BLaER1 treated with 17β-estradiol and CSF1 and Interleukin-3, amounts not matched to agents 10 nM and 100 nM (cell line): ENCODE measurements around the gene PCOLCE2.

Experiments
- H3K27ac ChIP-seq, 11 experiments: shearing (Covaris generic); formaldehyde crosslinking; 2 replicates each; pipeline ENCODE4 v1.8.1; 2022
- H3K27me3 ChIP-seq, 11 experiments: shearing (Covaris generic); formaldehyde crosslinking; 2 replicates each; pipeline ENCODE4 v1.8.1; 2022
- H3K36me3 ChIP-seq, 11 experiments: shearing (Covaris generic); formaldehyde crosslinking; 2 replicates each; pipeline ENCODE4 v1.8.1; 2022
- H3K4me1 ChIP-seq, 10 experiments: shearing (Covaris generic); formaldehyde crosslinking; 2 replicates each; pipeline ENCODE4 v1.8.1; 2022
- H3K4me2 ChIP-seq, 11 experiments: shearing (Covaris generic); formaldehyde crosslinking; 2 replicates each; pipeline ENCODE4 v1.8.1; 2022
- H3K4me3 ChIP-seq, 10 experiments: shearing (Covaris generic); formaldehyde crosslinking; 2 replicates each; pipeline ENCODE4 v1.8.1; 2022
- H3K9ac ChIP-seq, 11 experiments: shearing (Covaris generic); formaldehyde crosslinking; 2 replicates each; pipeline ENCODE4 v1.8.1; 2022
- H3K9me3 ChIP-seq, 11 experiments: shearing (Covaris generic); formaldehyde crosslinking; replicated peaks in 1 of 11; 2 replicates each; pipeline ENCODE4 v1.8.1; 2022
- H4K20me1 ChIP-seq, 11 experiments: shearing (Covaris generic); formaldehyde crosslinking; 2 replicates each; pipeline ENCODE4 v1.8.1; 2022
- Cebpa-rat ChIP-seq, 11 experiments: shearing (Covaris generic); IDR thresholded peaks; 2 replicates each; pipeline ENCODE4 v1.8.1; 2022

The PCOLCE2 gene, protein sequence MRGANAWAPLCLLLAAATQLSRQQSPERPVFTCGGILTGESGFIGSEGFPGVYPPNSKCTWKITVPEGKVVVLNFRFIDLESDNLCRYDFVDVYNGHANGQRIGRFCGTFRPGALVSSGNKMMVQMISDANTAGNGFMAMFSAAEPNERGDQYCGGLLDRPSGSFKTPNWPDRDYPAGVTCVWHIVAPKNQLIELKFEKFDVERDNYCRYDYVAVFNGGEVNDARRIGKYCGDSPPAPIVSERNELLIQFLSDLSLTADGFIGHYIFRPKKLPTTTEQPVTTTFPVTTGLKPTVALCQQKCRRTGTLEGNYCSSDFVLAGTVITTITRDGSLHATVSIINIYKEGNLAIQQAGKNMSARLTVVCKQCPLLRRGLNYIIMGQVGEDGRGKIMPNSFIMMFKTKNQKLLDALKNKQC

DNA sequence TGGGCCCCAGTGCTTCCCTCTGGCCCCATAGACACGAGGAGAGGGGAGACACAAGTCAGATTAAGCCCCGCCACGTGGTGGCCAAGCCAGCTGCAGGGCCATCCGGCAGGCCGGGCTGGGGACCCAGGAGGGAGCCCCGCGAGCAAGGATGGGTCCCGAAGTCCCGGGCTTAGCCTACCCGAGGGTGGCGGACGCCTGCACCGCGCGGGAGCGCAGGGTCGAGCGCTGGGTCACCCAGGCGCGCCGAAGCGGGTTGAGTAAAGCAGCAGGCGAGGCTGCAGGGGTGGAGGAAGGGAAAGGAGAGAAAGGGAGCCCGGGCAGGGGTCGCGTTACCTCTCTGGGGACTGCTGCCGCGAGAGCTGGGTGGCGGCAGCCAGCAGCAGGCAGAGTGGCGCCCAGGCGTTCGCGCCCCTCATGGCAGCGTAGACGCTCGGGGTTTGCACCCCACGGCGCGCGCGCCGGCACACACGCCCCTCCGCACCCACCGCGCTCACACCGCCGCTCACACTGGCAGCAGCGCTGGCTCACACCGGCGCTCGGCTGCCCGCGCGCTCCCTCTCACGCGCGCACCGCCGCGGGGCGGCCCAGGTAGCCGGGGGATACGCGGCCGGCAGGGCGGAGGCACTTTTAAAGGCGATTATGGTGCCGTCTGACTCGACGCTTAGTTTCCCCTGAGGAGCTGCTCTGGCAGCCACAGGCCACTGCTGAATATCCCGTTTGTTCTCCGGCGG lies at the start of gene PCOLCE2:
Gene PCOLCE2 (minus strand): TSS at position 603 of the 731 bp plus-strand sequence. CDS start 187 bp downstream, at position 416.
- no peak within 1 kb of the TSS for H3K9ac ChIP-seq
- H3K27ac ChIP-seq, result no peak within 1 kb of the TSS
- H3K4me3 ChIP-seq, result peak within 1 kb of the TSS in 3 of 10 experiments; percentile 4 to 11 (median 6); a peak in 3 of 20 replicates

DNA sequence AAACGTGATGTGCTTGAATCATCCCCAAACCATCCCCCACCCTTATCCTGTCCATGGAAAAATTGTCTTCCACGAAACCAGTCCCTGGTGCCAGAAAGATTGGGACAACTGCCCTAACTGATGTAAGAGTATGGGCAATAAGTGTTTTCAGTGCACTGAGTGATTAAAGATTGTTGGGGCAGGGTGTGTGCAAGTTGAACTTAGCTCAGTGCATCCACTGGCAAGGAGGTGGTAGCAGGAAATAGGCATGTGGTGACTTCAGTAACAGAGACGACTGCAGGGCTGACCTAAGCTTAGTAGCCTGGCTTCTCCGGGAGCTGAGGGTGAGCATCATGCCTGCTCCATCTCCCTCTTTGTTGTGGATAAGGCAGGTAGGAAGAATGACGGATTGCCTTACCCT lies 47.1 kb upstream of the PCOLCE2 start:
- Histone ChIP-seq H3K4me1 (no peaks in the 10 kb centered on the region), H4K20me1 (no peaks in the 10 kb centered on the region), H3K9me3 (no peaks in the 10 kb centered on the region), H3K27me3 (no peaks in the 10 kb centered on the region), H3K4me2 (no peak overlapping the region), H3K9ac (no peak overlapping the region), H3K36me3 (no peaks in the 10 kb centered on the region), H3K27ac (no peak overlapping the region), H3K4me3 (no peak overlapping the region)
- TF ChIP-seq Cebpa-rat (IDR thresholded peaks at IDR 0.05), result no peak

More for the DNA sequence above, at the start of gene PCOLCE2:
- Histone ChIP-seq H3K4me1 (peaks cover 0 to 25% (median 0%) of the 10 kb centered on the region in 10 experiments; a peak in 6 of 20 replicates), H3K9me3 (peaks cover 16 to 24% (median 19%) of the 10 kb centered on the region in 11 experiments), H3K4me2 (no peak within 1 kb of the TSS), H3K27me3 (peaks cover 16 to 26% (median 24%) of the 10 kb centered on the region in 11 experiments), H3K36me3 (0 out of 22 replicates have a peak, but pooled peaks cover 0 to 3% (median 0%) of the 10 kb centered on the region in 11 experiments), H4K20me1 (no peaks in the 10 kb centered on the region)
- no peak for TF ChIP-seq Cebpa-rat (IDR thresholded peaks at IDR 0.05)

GRCh38 chr3:142934887-142935269 lies 46.0 kb upstream of the PCOLCE2 start:
- Histone ChIP-seq H4K20me1 (no peaks in the 10 kb centered on the region), H3K9me3 (no peaks in the 10 kb centered on the region), H3K4me3 (no peak overlapping the region), H3K4me2 (no peak overlapping the region), H3K27ac (no peak overlapping the region), H3K27me3 (no peaks in the 10 kb centered on the region), H3K36me3 (no peaks in the 10 kb centered on the region), H3K9ac (no peak overlapping the region), H3K4me1 (no peaks in the 10 kb centered on the region)
- no peak for TF ChIP-seq Cebpa-rat (IDR thresholded peaks at IDR 0.05)

DNA sequence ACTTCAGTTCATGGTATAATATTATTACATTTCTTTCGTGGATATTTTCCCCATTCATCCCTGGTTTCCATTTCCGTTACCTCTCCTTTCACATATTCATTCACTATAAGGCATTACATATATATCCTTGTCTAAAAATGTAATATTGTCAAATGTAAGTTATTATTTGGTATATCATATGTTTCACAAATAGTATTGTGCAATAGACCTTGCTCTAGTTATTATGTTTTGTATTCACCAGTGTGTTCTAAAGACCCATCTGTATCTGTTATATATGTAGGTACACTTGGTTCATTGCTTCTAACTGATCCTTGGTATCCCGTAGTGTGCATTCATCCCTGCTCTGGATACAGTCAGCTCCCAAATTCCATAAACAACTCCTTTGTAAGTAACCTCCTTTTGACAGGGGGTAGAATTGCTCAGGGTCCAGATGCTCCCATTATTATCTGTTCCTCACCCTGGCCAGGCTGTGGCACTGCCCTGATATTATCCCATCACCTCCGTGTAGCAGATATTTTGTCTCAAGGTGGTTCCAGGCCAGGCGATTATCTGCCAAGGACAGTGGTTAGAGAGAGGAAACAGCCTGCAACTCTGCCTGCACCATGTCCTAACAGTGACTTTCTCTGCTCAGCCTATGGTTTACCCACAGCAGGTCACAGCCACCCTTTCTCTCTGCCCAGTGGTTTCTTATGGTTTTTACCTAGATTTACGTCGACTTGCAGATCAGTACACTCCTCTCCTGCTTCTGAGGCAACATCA lies 45.4 kb upstream of the PCOLCE2 start:
- H3K9ac ChIP-seq, result no peak overlapping the region
- no peak overlapping the region for H3K4me2 ChIP-seq
- H4K20me1 ChIP-seq, result no peaks in the 10 kb centered on the region
- H3K4me1 ChIP-seq, result no peaks in the 10 kb centered on the region
- H3K9me3 ChIP-seq, result no peaks in the 10 kb centered on the region
- no peaks in the 10 kb centered on the region for H3K36me3 ChIP-seq
- no peak; a peak in 1 of 22 replicates for TF ChIP-seq Cebpa-rat (IDR thresholded peaks at IDR 0.05)
- no peak overlapping the region for H3K27ac ChIP-seq
- H3K4me3 ChIP-seq, result no peak overlapping the region
- H3K27me3 ChIP-seq, result no peaks in the 10 kb centered on the region

GRCh38 chr3:142931222-142931621 lies 42.3 kb upstream of the PCOLCE2 start:
- no peaks in the 10 kb centered on the region for H3K9me3 ChIP-seq
- H3K4me3 ChIP-seq, result no peak overlapping the region
- H4K20me1 ChIP-seq, result no peaks in the 10 kb centered on the region
- no peaks in the 10 kb centered on the region for H3K4me1 ChIP-seq
- no peak for TF ChIP-seq Cebpa-rat (IDR thresholded peaks at IDR 0.05)
- no peaks in the 10 kb centered on the region for H3K27me3 ChIP-seq
- no peak overlapping the region for H3K4me2 ChIP-seq
- no peaks in the 10 kb centered on the region for H3K36me3 ChIP-seq
- no peak overlapping the region for H3K27ac ChIP-seq
- H3K9ac ChIP-seq, result no peak overlapping the region

DNA sequence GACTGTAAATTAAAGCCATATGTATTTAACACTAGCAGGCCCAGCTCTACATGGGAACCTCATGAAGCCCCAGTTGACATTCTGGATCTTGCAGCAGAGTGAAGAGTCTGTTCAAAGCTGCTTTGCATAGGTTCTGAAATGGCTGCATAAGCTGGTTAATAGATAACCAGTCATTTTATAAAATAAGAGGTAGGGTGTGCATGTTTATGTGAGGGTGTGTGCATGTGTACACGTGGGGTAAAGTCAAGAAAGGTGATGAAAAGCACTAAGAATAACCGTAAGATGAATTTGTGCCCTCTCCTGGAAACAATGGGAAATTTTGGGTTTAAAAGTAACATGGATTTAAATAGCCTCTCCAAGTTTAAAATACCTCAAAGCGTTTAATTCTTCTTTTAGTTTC lies 41.6 kb upstream of the PCOLCE2 start:
- TF ChIP-seq Cebpa-rat (IDR thresholded peaks at IDR 0.05), result no peak
- H3K4me2 ChIP-seq, result no peak overlapping the region
- H3K9me3 ChIP-seq, result no peaks in the 10 kb centered on the region
- H3K27ac ChIP-seq, result no peak overlapping the region
- H3K4me1 ChIP-seq, result no peaks in the 10 kb centered on the region
- H3K9ac ChIP-seq, result no peak overlapping the region
- H3K4me3 ChIP-seq, result no peak overlapping the region
- no peaks in the 10 kb centered on the region for H4K20me1 ChIP-seq
- H3K36me3 ChIP-seq, result no peaks in the 10 kb centered on the region
- H3K27me3 ChIP-seq, result no peaks in the 10 kb centered on the region

GRCh38 chr3:142929890-142930289 lies 41.0 kb upstream of the PCOLCE2 start:
- H3K27ac ChIP-seq, result no peak overlapping the region

DNA sequence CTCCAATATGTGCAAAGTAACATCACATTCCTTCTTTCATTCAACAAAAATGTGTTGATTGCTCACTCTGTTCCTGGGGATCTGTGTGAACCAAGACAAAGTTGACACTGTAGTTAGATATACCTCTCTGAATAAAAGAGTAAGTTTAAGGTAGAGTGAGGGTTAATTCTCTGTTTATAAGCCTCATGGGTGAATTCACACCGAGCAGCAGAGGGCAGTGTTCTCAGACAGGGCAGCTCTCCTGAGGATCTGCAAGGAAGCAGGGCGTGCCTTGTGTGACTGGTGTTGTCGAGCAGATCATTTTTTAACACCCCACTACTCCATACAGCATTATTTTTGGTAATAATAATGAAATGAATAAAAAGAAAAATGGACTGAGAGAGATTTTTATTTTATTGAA lies 40.2 kb upstream of the PCOLCE2 start:
- Histone ChIP-seq H4K20me1 (no peaks in the 10 kb centered on the region), H3K4me1 (no peaks in the 10 kb centered on the region), H3K27ac (no peak overlapping the region), H3K4me3 (no peak overlapping the region), H3K27me3 (no peaks in the 10 kb centered on the region), H3K4me2 (no peak overlapping the region), H3K9ac (no peak overlapping the region), H3K36me3 (no peaks in the 10 kb centered on the region), H3K9me3 (peaks cover 0 to 3% (median 0%) of the 10 kb centered on the region in 11 experiments; a peak in 3 of 22 replicates)
- no peak for TF ChIP-seq Cebpa-rat (IDR thresholded peaks at IDR 0.05)

More at GRCh38 chr3:142929890-142930289, 41.0 kb upstream of the PCOLCE2 start:
- Histone ChIP-seq H3K36me3 (no peaks in the 10 kb centered on the region), H3K4me1 (no peaks in the 10 kb centered on the region), H3K9ac (no peak overlapping the region), H4K20me1 (no peaks in the 10 kb centered on the region), H3K9me3 (no peaks in the 10 kb centered on the region), H3K4me3 (no peak overlapping the region), H3K4me2 (no peak overlapping the region), H3K27me3 (no peaks in the 10 kb centered on the region)
- no peak for TF ChIP-seq Cebpa-rat (IDR thresholded peaks at IDR 0.05)

GRCh38 chr3:142926368-142926944 lies 37.6 kb upstream of the PCOLCE2 start:
- H3K4me3 ChIP-seq, result no peak overlapping the region
- H3K9me3 ChIP-seq, result peaks cover 0 to 6% (median 0%) of the 10 kb centered on the region in 11 experiments; a peak in 4 of 22 replicates
- H3K27me3 ChIP-seq, result no peaks in the 10 kb centered on the region
- no peaks in the 10 kb centered on the region for H4K20me1 ChIP-seq
- H3K4me2 ChIP-seq, result no peak overlapping the region
- no peak overlapping the region for H3K9ac ChIP-seq
- no peak for TF ChIP-seq Cebpa-rat (IDR thresholded peaks at IDR 0.05)
- H3K27ac ChIP-seq, result no peak overlapping the region
- H3K4me1 ChIP-seq, result no peaks in the 10 kb centered on the region
- H3K36me3 ChIP-seq, result no peaks in the 10 kb centered on the region
